ENCODE measurements around the gene PRM2.

The PRM2 gene

GRCh38 chr16:11263737-11264136 lies 12.5 kb downstream of the PRM2 start:
- Histone ChIP-seq H3K4me3 (ENCODE audit: low read depth in 1 of 2, low read length in 1 of 2) (no peak overlapping the region), H3K4me1 (ENCODE audit: control insufficient read depth in 1 of 2, insufficient read depth in 1 of 2, low read depth in 1 of 2, low read length in 1 of 2) (peaks cover 7 to 10% of the 10 kb centered on the region in 2 experiments), H3K27ac (no peak overlapping the region), H3K27me3 (peaks cover 6% of the 10 kb centered on the region), H3K36me3 (no peaks in the 10 kb centered on the region), H3K9me3 (no peaks in the 10 kb centered on the region)
- TF ChIP-seq CTCF (IDR thresholded peaks at IDR 0.05): no peak

GRCh38 chr16:11262915-11263314 lies 13.4 kb downstream of the PRM2 start:
- H3K4me1 ChIP-seq (ENCODE audit: control insufficient read depth in 1 of 2, insufficient read depth in 1 of 2, low read depth in 1 of 2, low read length in 1 of 2): peaks cover 7 to 13% of the 10 kb centered on the region in 2 experiments
- no peak for TF ChIP-seq CTCF (IDR thresholded peaks at IDR 0.05)
- no peak overlapping the region for H3K27ac ChIP-seq
- H3K4me3 ChIP-seq (ENCODE audit: low read depth in 1 of 2, low read length in 1 of 2): no peak overlapping the region
- H3K27me3 ChIP-seq: peaks cover 9% of the 10 kb centered on the region
- H3K9me3 ChIP-seq: no peaks in the 10 kb centered on the region
- no peaks in the 10 kb centered on the region for H3K36me3 ChIP-seq

- Histone ChIP-seq H3K4me1 (ENCODE audit: control insufficient read depth in 1 of 2, insufficient read depth in 1 of 2, low read depth in 1 of 2, low read length in 1 of 2) (peaks cover 17 to 23% of the 10 kb centered on the region in 2 experiments), H3K36me3 (no peaks in the 10 kb centered on the region), H3K4me3 (ENCODE audit: low read depth in 1 of 2, low read length in 1 of 2) (no peak overlapping the region), H3K27ac (no peak overlapping the region), H3K27me3 (peaks cover 9% of the 10 kb centered on the region), H3K9me3 (no peaks in the 10 kb centered on the region)
- no peak for TF ChIP-seq CTCF (IDR thresholded peaks at IDR 0.05)
Measured at GRCh38 chr16:11260596-11260966, 15.7 kb downstream of the PRM2 start.

- Histone ChIP-seq H3K27me3 (peaks cover 14% of the 10 kb centered on the region), H3K4me3 (ENCODE audit: low read depth in 1 of 2, low read length in 1 of 2) (no peak overlapping the region), H3K4me1 (ENCODE audit: control insufficient read depth in 1 of 2, insufficient read depth in 1 of 2, low read depth in 1 of 2, low read length in 1 of 2) (peaks cover 22 to 30% of the 10 kb centered on the region in 2 experiments), H3K9me3 (no peaks in the 10 kb centered on the region), H3K36me3 (no peaks in the 10 kb centered on the region), H3K27ac (no peak overlapping the region)
- no peak for TF ChIP-seq CTCF (IDR thresholded peaks at IDR 0.05)
Measured at GRCh38 chr16:11259655-11260595, 16.4 kb downstream of the PRM2 start.

- Histone ChIP-seq H3K27ac (no peak overlapping the region), H3K27me3 (peaks cover 26% of the 10 kb centered on the region), H3K9me3 (no peaks in the 10 kb centered on the region), H3K4me3 (ENCODE audit: low read depth in 1 of 2, low read length in 1 of 2) (no peak overlapping the region), H3K36me3 (no peaks in the 10 kb centered on the region), H3K4me1 (ENCODE audit: control insufficient read depth in 1 of 2, insufficient read depth in 1 of 2, low read depth in 1 of 2, low read length in 1 of 2) (peaks cover 20 to 30% of the 10 kb centered on the region in 2 experiments)
- TF ChIP-seq CTCF (IDR thresholded peaks at IDR 0.05): no peak
Measured at GRCh38 chr16:11258553-11259492, 17.5 kb downstream of the PRM2 start.
